HepG2 (cell line): ENCODE results near the gene ATRIP. TPM values are rescaled to one million over a fixed set of nuclear protein-coding genes. Genes with fewer than 3 reads are reported as not detected.

Source experiments
- GPN1 ChIP-seq: sonication (generic); formaldehyde crosslinking; IDR thresholded peaks from 2 replicates; pipeline ENCODE4 v1.5.1; 2020; ENCODE audit warnings: missing genetic modification reagents, borderline replicate concordance
- HDAC6 ChIP-seq: fragments of 200-600 bp; sonication (generic); IDR thresholded peaks from 2 replicates; pipeline ENCODE4 v1.7.0; 2017; ENCODE audit warnings: mild to moderate bottlenecking, antibody characterized with exemption, low read length, low read depth
- HMGXB4 ChIP-seq, 2 experiments: sonication (generic) in 1 of 2; formaldehyde crosslinking in 1 of 2; IDR thresholded peaks; 2 replicates each; pipeline versions ENCODE4 v1.4.0 to v1.6.1; 2018 to 2020; ENCODE audit warnings: missing genetic modification reagents in 2 of 2, borderline replicate concordance in 1 of 2, low read depth in 1 of 2, mild to moderate bottlenecking in 1 of 2, missing biosample characterization in 1 of 2
- MAF1 ChIP-seq: sonication (generic); formaldehyde crosslinking; IDR thresholded peaks from 2 replicates; pipeline ENCODE4 v1.5.0; 2020; ENCODE audit warnings: missing genetic modification reagents, borderline replicate concordance
- PITX1 ChIP-seq: sonication (generic); formaldehyde crosslinking; IDR thresholded peaks from 2 replicates; pipeline ENCODE4 v1.5.1; 2020; ENCODE audit warnings: mild to moderate bottlenecking, missing genetic modification reagents
- SALL2 ChIP-seq: sonication (generic); formaldehyde crosslinking; IDR thresholded peaks from 2 replicates; pipeline ENCODE4 v1.8.1; 2023; ENCODE audit warnings: mild to moderate bottlenecking, missing genetic modification reagents, inconsistent platforms
- SMAD3 ChIP-seq: sonication (generic); formaldehyde crosslinking; IDR thresholded peaks from 2 replicates; pipeline ENCODE4 v1.4.0; 2020; ENCODE audit warnings: missing genetic modification reagents
- THAP9 ChIP-seq: sonication (generic); formaldehyde crosslinking; IDR thresholded peaks from 2 replicates; pipeline ENCODE4; 2020; ENCODE audit warnings: missing genetic modification reagents, mild to moderate bottlenecking, borderline replicate concordance
- TRIM22 ChIP-seq: fragments of 450-650 bp; IDR thresholded peaks from 2 replicates; pipeline ENCODE4 v1.6.1; 2017
- WIZ ChIP-seq: sonication (generic); formaldehyde crosslinking; IDR thresholded peaks from 2 replicates; pipeline ENCODE4 v1.5.1; 2020; ENCODE audit warnings: mild to moderate bottlenecking, missing genetic modification reagents
- ZBTB4 ChIP-seq: sonication (generic); formaldehyde crosslinking; IDR thresholded peaks from 2 replicates; pipeline ENCODE4 v1.4.0; 2020; ENCODE audit warnings: missing genetic modification reagents, mild to moderate bottlenecking, borderline replicate concordance
- ZNF101 ChIP-seq: sonication (generic); formaldehyde crosslinking; IDR thresholded peaks from 2 replicates; pipeline ENCODE4 v1.4.0; 2020; ENCODE audit warnings: mild to moderate bottlenecking, low read depth, missing genetic modification reagents, borderline replicate concordance
- ZNF234 ChIP-seq: sonication (generic); formaldehyde crosslinking; conservative IDR thresholded peaks from 2 replicates; pipeline ENCODE4 v1.5.1; 2020; ENCODE audit warnings: mild to moderate bottlenecking, missing genetic modification reagents
- ZNF280D ChIP-seq: sonication (generic); formaldehyde crosslinking; IDR thresholded peaks from 2 replicates; pipeline ENCODE4 v1.5.1; 2020; ENCODE audit warnings: mild to moderate bottlenecking, missing genetic modification reagents
- ZNF672 ChIP-seq: sonication (generic); formaldehyde crosslinking; IDR thresholded peaks from 2 replicates; pipeline ENCODE4 v1.8.1; 2022; ENCODE audit warnings: missing genetic modification reagents
- polyA plus RNA-seq, 8 experiments: library from polyadenylated mRNA; depleted of rRNA in 3 of 8; stranded (reverse) in 7 of 8; unstranded in 1 of 8; fragments of >200 nt; fragmentation: Illumina TruSeq in 4 of 8; extraction: Trizol in 4 of 8; gene quantifications; 2 replicates each; pipeline versions ENCODE4 v1.2.1 to v1.2.3, GENCODE V29; 2011 to 2016; ENCODE audit warnings: low read depth in 4 of 8, missing spikeins in 1 of 8, mixed read lengths in 1 of 8; ENCODE audit not compliant: insufficient read depth in 1 of 8
- total RNA-seq, 5 experiments: library from RNA; depleted of rRNA; stranded (reverse); fragments of >200 nt; fragmentation: Illumina TruSeq; extraction: Trizol; gene quantifications; 2 replicates each; pipeline ENCODE4 v1.2.3, GENCODE V29; 2016; ENCODE audit warnings: low read depth in 1 of 5

ATRIP gene
- total and polyA plus RNA-seq, 2 of the 13 experiments (the other 11 are each of a cell fraction or from before 2014, with no cell fraction given): 5.1 to 12.5 TPM

- peak; percentile 70 for TF ChIP-seq THAP9 (CRISPR knock-in tag)
- TF ChIP-seq ZNF234 (CRISPR knock-in tag): no peak
- TF ChIP-seq ZBTB4 (CRISPR knock-in tag): peak; percentile 15; the same call in 1 of the 2 replicates
- no peak for TF ChIP-seq MAF1 (CRISPR knock-in tag)
- no peak for TF ChIP-seq ZNF672
- peak; percentile 79 for TF ChIP-seq WIZ (CRISPR knock-in tag)
- TF ChIP-seq GPN1 (CRISPR knock-in tag): no peak
- no peak for TF ChIP-seq TRIM22
- no peak for TF ChIP-seq SMAD3
- TF ChIP-seq HMGXB4 (CRISPR knock-in tag; IDR thresholded peaks at IDR 0.05; ENCODE audit: borderline replicate concordance in 1 of 2, low read depth in 1 of 2): peak; percentile 74 to 76; a peak in 3 of 4 replicates
- TF ChIP-seq ZNF101 (CRISPR knock-in tag): no peak
- TF ChIP-seq SALL2: no peak
- TF ChIP-seq PITX1 (CRISPR knock-in tag): peak; percentile 40; the same call in 1 of the 2 replicates
- TF ChIP-seq ZNF280D: no peak
- TF ChIP-seq HDAC6: no peak
Measured at GRCh38 chr3:48472923-48473616, 26.5 kb downstream of the ATRIP start (continued).
